Measurements from ENCODE around the gene INKA2.
"Not testable (repeated sequence)": the region's sequence is repeated elsewhere in the genome, so short reads cannot be mapped to it uniquely, and the experiment has no call there.

The INKA2 gene

GRCh38 chr1:111745675-111746613 is 6.7 kb upstream of the INKA2 start:
- TF ChIP-seq, protein P1, sequence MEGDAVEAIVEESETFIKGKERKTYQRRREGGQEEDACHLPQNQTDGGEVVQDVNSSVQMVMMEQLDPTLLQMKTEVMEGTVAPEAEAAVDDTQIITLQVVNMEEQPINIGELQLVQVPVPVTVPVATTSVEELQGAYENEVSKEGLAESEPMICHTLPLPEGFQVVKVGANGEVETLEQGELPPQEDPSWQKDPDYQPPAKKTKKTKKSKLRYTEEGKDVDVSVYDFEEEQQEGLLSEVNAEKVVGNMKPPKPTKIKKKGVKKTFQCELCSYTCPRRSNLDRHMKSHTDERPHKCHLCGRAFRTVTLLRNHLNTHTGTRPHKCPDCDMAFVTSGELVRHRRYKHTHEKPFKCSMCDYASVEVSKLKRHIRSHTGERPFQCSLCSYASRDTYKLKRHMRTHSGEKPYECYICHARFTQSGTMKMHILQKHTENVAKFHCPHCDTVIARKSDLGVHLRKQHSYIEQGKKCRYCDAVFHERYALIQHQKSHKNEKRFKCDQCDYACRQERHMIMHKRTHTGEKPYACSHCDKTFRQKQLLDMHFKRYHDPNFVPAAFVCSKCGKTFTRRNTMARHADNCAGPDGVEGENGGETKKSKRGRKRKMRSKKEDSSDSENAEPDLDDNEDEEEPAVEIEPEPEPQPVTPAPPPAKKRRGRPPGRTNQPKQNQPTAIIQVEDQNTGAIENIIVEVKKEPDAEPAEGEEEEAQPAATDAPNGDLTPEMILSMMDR (IDR thresholded peaks at IDR 0.05), result no peak
- Histone ChIP-seq H3K27ac (no peak overlapping the region), H3K36me3 (no peaks in the 10 kb centered on the region), H3K4me1 (ENCODE audit: control insufficient read depth in 1 of 2, insufficient read depth in 1 of 2, low read depth in 1 of 2, low read length in 1 of 2) (peaks cover 2 to 16% of the 10 kb centered on the region in 2 experiments), H3K9me3 (no peaks in the 10 kb centered on the region), H3K4me3 (ENCODE audit: low read depth in 1 of 2, low read length in 1 of 2) (no peak overlapping the region), H3K27me3 (peaks cover 37% of the 10 kb centered on the region)

GRCh38 chr1:111743679-111744101 is 4.5 kb upstream of the INKA2 start:
- Histone ChIP-seq H3K27me3 (peaks cover 48% of the 10 kb centered on the region), H3K27ac (no peak overlapping the region), H3K4me1 (ENCODE audit: control insufficient read depth in 1 of 2, insufficient read depth in 1 of 2, low read depth in 1 of 2, low read length in 1 of 2) (peaks cover 17 to 32% of the 10 kb centered on the region in 2 experiments), H3K36me3 (no peaks in the 10 kb centered on the region), H3K4me3 (ENCODE audit: low read depth in 1 of 2, low read length in 1 of 2) (no peak overlapping the region), H3K9me3 (no peaks in the 10 kb centered on the region)
- TF ChIP-seq, protein P1 (IDR thresholded peaks at IDR 0.05), result no peak

DNA sequence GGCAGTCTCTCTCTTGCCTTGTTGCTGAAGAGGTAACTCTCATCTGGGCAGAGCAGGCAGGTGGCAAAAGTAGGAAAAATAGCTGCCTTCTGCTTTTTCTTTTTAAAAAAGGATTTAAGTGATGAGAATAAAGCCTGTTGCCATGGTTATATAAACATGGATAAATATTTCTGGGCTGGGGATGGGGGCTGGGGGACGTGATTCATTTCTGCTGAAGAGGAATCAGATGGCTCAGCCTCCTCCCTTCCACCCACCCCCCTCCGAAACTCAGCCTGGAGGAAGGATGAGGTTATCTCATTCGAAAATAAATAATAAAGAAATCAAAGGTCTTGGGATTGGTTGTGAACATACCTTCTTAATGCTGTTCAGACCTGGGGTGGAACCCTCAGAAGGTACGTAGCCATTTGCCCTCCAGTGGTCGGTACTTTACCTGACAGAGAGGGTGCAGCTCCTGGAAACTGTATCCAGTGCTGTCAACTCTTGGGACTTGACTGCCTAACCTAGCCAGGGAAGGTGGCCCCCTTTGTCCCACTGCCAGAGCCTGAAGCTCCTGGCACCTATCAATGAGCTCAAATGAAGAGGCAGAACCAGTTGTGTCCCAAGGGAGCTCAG is 3.8 kb upstream of the INKA2 start:
- H3K4me1 ChIP-seq (ENCODE audit: control insufficient read depth in 1 of 2, insufficient read depth in 1 of 2, low read depth in 1 of 2, low read length in 1 of 2), result peaks cover 20 to 32% of the 10 kb centered on the region in 2 experiments
- no peaks in the 10 kb centered on the region for H3K9me3 ChIP-seq
- no peak overlapping the region for H3K27ac ChIP-seq
- H3K4me3 ChIP-seq (ENCODE audit: low read depth in 1 of 2, low read length in 1 of 2), result no peak overlapping the region
- peaks cover 48% of the 10 kb centered on the region for H3K27me3 ChIP-seq
- H3K36me3 ChIP-seq, result no peaks in the 10 kb centered on the region
- TF ChIP-seq, protein P1 (IDR thresholded peaks at IDR 0.05), result no peak

DNA sequence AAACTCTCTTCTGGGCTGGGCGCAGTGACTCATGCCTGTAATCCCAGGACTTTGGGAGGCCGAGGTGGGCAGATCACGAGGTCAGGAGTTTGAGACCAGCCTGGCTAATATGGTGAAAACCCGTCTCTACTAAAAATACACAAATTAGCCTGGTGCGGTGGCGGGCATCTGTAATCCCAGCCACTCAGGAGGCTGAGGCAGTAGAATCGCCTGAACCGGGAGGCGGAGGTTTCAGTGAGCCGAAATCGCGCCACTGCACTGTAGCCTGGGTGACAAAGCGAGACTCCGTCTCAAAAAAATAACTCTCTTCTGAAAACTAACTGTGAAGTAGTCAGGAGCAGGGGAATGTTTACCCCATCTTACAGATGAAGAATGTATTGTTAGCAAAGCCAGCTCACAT is 3.1 kb upstream of the INKA2 start:
- Histone ChIP-seq H3K27me3 (peaks cover 48% of the 10 kb centered on the region), H3K4me1 (ENCODE audit: control insufficient read depth in 1 of 2, insufficient read depth in 1 of 2, low read depth in 1 of 2, low read length in 1 of 2) (peaks cover 28 to 33% of the 10 kb centered on the region in 2 experiments)
- not testable (repeated sequence) for H3K9me3 ChIP-seq; H3K27ac ChIP-seq; H3K36me3 ChIP-seq; H3K4me3 ChIP-seq (ENCODE audit: low read depth in 1 of 2, low read length in 1 of 2)

- H3K4me3 ChIP-seq (ENCODE audit: low read depth in 1 of 2, low read length in 1 of 2), result peak overlapping the region; percentile 93 to 99
- peaks cover 49 to 50% of the 10 kb centered on the region in 2 experiments for H3K4me1 ChIP-seq (ENCODE audit: control insufficient read depth in 1 of 2, insufficient read depth in 1 of 2, low read depth in 1 of 2, low read length in 1 of 2)
- no peaks in the 10 kb centered on the region for H3K9me3 ChIP-seq
- H3K36me3 ChIP-seq, result peaks cover 25% of the 10 kb centered on the region
- TF ChIP-seq, protein P1 (IDR thresholded peaks at IDR 0.05), result no peak
- H3K27me3 ChIP-seq, result peaks cover 48% of the 10 kb centered on the region
- H3K27ac ChIP-seq, result peak overlapping the region; percentile 98
These were observed 950 bp upstream of the INKA2 start for GRCh38 chr1:111739925-111740765.

All from neutrophil (primary cell).